HAP-1 (cell line): Measurements from ENCODE around the gene TRPM2.

Experiments
- DNase-seq, 2 experiments: peaks; one replicate each; pipeline ENCODE4 v3.0.0-alpha.2; 2016 to 2020; ENCODE audit warnings: low spot score in 2 of 2
- H3K27me3 ChIP-seq: fragments of 250-450 bp; sonication (Bioruptor Pico); 2 replicates; pipeline ENCODE4 v1.5.1; 2020; ENCODE audit warnings: low read depth, mild to moderate bottlenecking, moderate library complexity
- H3K36me3 ChIP-seq: fragments of 250-450 bp; sonication (Bioruptor Pico); replicated peaks from 2 replicates; pipeline ENCODE4 v1.5.1; 2020; ENCODE audit warnings: mild to moderate bottlenecking
- H3K4me1 ChIP-seq: fragments of 250-450 bp; sonication (Bioruptor Pico); 2 replicates; pipeline ENCODE4 v1.5.1; 2020; ENCODE audit warnings: mild to moderate bottlenecking
- H3K4me3 ChIP-seq: fragments of 250-450 bp; sonication (Bioruptor Pico); 2 replicates; pipeline ENCODE4 v1.5.1; 2020; ENCODE audit warnings: mild to moderate bottlenecking, moderate library complexity
- H3K9me3 ChIP-seq: fragments of 250-450 bp; sonication (Bioruptor Pico); 2 replicates; pipeline ENCODE4 v1.5.1; 2020; ENCODE audit warnings: mild to moderate bottlenecking, moderate library complexity
- in situ Hi-C: fragments of 300-500 bp; cut with MboI; formaldehyde crosslinking; loops from 3 replicates; pipeline ENCODE4 v1.14.3; 2020; ENCODE audit warnings: low sequenced_read_pairs, inconsistent platforms, mixed read lengths

TRPM2 gene

GRCh38 chr21:44483288-44484237, 130.1 kb downstream of the TRPM2 start:
- no peak overlapping the region for H3K4me3 ChIP-seq
- no peaks in the 10 kb centered on the region for H3K4me1 ChIP-seq
- DNase-seq: no peak
- in situ Hi-C loops: no loop called here
- H3K27me3 ChIP-seq: no peaks in the 10 kb centered on the region
- H3K9me3 ChIP-seq: no peaks in the 10 kb centered on the region
- no peaks in the 10 kb centered on the region for H3K36me3 ChIP-seq

GRCh38 chr21:44484498-44485253, 131.3 kb downstream of the TRPM2 start:
- in situ Hi-C loops: no loop called here
- Histone ChIP-seq H3K4me3 (no peak overlapping the region), H3K4me1 (no peaks in the 10 kb centered on the region), H3K9me3 (no peaks in the 10 kb centered on the region), H3K36me3 (no peaks in the 10 kb centered on the region), H3K27me3 (no peaks in the 10 kb centered on the region)
- no peak for DNase-seq

- in situ Hi-C loops: no loop called here
- no peaks in the 10 kb centered on the region for H3K27me3 ChIP-seq
- no peaks in the 10 kb centered on the region for H3K4me1 ChIP-seq
- H3K36me3 ChIP-seq: no peaks in the 10 kb centered on the region
- no peak overlapping the region for H3K4me3 ChIP-seq
- DNase-seq: no peak
- no peaks in the 10 kb centered on the region for H3K9me3 ChIP-seq
Observed at GRCh38 chr21:44485254-44485793, 131.9 kb downstream of the TRPM2 start.

- Histone ChIP-seq H3K9me3 (no peaks in the 10 kb centered on the region), H3K4me3 (no peak overlapping the region), H3K27me3 (no peaks in the 10 kb centered on the region), H3K36me3 (no peaks in the 10 kb centered on the region), H3K4me1 (no peaks in the 10 kb centered on the region)
- no peak for DNase-seq
- in situ Hi-C loops: no loop called here
Observed at GRCh38 chr21:44485796-44486195, 132.4 kb downstream of the TRPM2 start.

GRCh38 chr21:44486302-44486701, 132.9 kb downstream of the TRPM2 start:
- H3K4me3 ChIP-seq: no peak overlapping the region
- H3K4me1 ChIP-seq: no peaks in the 10 kb centered on the region
- no peak for DNase-seq
- in situ Hi-C loops: no loop called here
- no peaks in the 10 kb centered on the region for H3K27me3 ChIP-seq
- H3K36me3 ChIP-seq: no peaks in the 10 kb centered on the region
- H3K9me3 ChIP-seq: no peaks in the 10 kb centered on the region

- DNase-seq: peak; percentile 25 to 70
- Histone ChIP-seq H3K27me3 (no peaks in the 10 kb centered on the region), H3K4me3 (no peak overlapping the region), H3K36me3 (no peaks in the 10 kb centered on the region), H3K4me1 (no peaks in the 10 kb centered on the region), H3K9me3 (peaks cover 2% of the 10 kb centered on the region; the same call in 1 of the 2 replicates)
- in situ Hi-C loops: no loop called here
Observed at GRCh38 chr21:44487831-44488230, 134.4 kb downstream of the TRPM2 start.

- in situ Hi-C loops: no loop called here
- no peaks in the 10 kb centered on the region for H3K4me1 ChIP-seq
- DNase-seq: no peak
Observed at GRCh38 chr21:44489962-44490361, 136.5 kb downstream of the TRPM2 start.

GRCh38 chr21:44490405-44490804, 137.0 kb downstream of the TRPM2 start:
- no peak overlapping the region for H3K4me3 ChIP-seq
- H3K9me3 ChIP-seq: peaks cover 8% of the 10 kb centered on the region; the same call in 1 of the 2 replicates
- in situ Hi-C loops: no loop called here
- no peaks in the 10 kb centered on the region for H3K27me3 ChIP-seq
- DNase-seq: no peak
- H3K4me1 ChIP-seq: no peaks in the 10 kb centered on the region
- no peaks in the 10 kb centered on the region for H3K36me3 ChIP-seq

More at GRCh38 chr21:44489962-44490361, 136.5 kb downstream of the TRPM2 start:
- Histone ChIP-seq H3K9me3 (peaks cover 8% of the 10 kb centered on the region; the same call in 1 of the 2 replicates), H3K27me3 (no peaks in the 10 kb centered on the region), H3K4me3 (no peak overlapping the region), H3K36me3 (no peaks in the 10 kb centered on the region)

GRCh38 chr21:44490816-44491215, 137.4 kb downstream of the TRPM2 start:
- H3K36me3 ChIP-seq: no peaks in the 10 kb centered on the region
- peaks cover 8% of the 10 kb centered on the region; the same call in 1 of the 2 replicates for H3K9me3 ChIP-seq
- DNase-seq: no peak
- no peak overlapping the region for H3K4me3 ChIP-seq
- H3K27me3 ChIP-seq: no peaks in the 10 kb centered on the region
- no peaks in the 10 kb centered on the region for H3K4me1 ChIP-seq
- in situ Hi-C loops: no loop called here
